HCT116 (cell line): ENCODE results near the gene ITGA1. TPM values are rescaled to one million over a fixed set of nuclear protein-coding genes. Genes with fewer than 3 reads are reported as not detected.

Experiments
- ATAC-seq: fragments of 200-7000 bp; cut with Tn5 transposase; 2 replicates; pipeline ENCODE4 v1.9.1; 2020; ENCODE audit warnings: mild to moderate bottlenecking, moderate library complexity
- BruUV-seq: library from RNA; stranded (reverse); fragments of 400-500 nt; replicated peaks from 2 replicates; lab custom pipeline; 2021; lab: Mats Ljungman, UMichigan
- CTCF ChIA-PET: fragments of 300-600 bp; sonication (Branson Sonifier 250); formaldehyde crosslinking; loops from one replicate; lab custom pipeline; 2021; ENCODE audit warnings: antibody characterized with exemption; lab: Charles Lee
- POLR2A ChIA-PET: fragments of 300-600, 350-600 bp; sonication (Branson Sonifier 250); formaldehyde crosslinking; loops from one replicate; lab custom pipeline; 2021; ENCODE audit warnings: antibody characterized with exemption; lab: Charles Lee
- RAD21 ChIA-PET, 2 experiments: fragments of 300-600 bp; sonication (Branson Sonifier 250); formaldehyde crosslinking; loops; one replicate each; lab custom pipeline; 2023; ENCODE audit warnings: low total read pairs in 2 of 2; ENCODE audit not compliant: uncharacterized antibody in 2 of 2, unreplicated experiment in 2 of 2, low non-redundant PET in 1 of 2; lab: Charles Lee
- DNase-seq: peaks from one replicate; pipeline ENCODE4 v3.0.0-alpha.2; 2010; ENCODE audit warnings: low read depth, low spot score
- H2AFZ ChIP-seq: fragments of 200-600 bp; shearing (Covaris generic), sonication (generic); 2 replicates; pipeline ENCODE4 v1.6.1; 2017; ENCODE audit warnings: low read depth, mixed run types, mixed read lengths, antibody characterized with exemption, low read length; ENCODE audit not compliant: poor library complexity, severe bottlenecking
- H3K27ac ChIP-seq: 2 replicates; pipeline ENCODE4 v1.5.1; 2012; ENCODE audit warnings: low read depth, low read length
- H3K27me3 ChIP-seq: fragments of 200-600 bp; sonication (generic); 2 replicates; pipeline ENCODE4 v1.6.1; 2016; ENCODE audit warnings: mixed run types, low read length, mixed read lengths; ENCODE audit not compliant: insufficient read depth
- H3K36me3 ChIP-seq, 2 experiments: fragments of 200-500 bp in 1 of 2; fragments of 200-600 bp in 1 of 2; sonication (Bioruptor generic) in 1 of 2; sonication (generic) in 1 of 2; 2 replicates each; pipeline versions ENCODE4 v1.5.1 to v1.6.1; 2014 to 2016; ENCODE audit warnings: low read length in 2 of 2, inconsistent platforms in 1 of 2, mixed read lengths in 1 of 2, mixed run types in 1 of 2; ENCODE audit not compliant: insufficient read depth in 2 of 2, control insufficient read depth in 1 of 2
- H3K4me1 ChIP-seq, 2 experiments: fragments of 200-600 bp in 1 of 2; sonication (generic) in 1 of 2; 2 replicates each; pipeline versions ENCODE4 v1.5.1 to v1.6.1; 2012 to 2017; ENCODE audit warnings: low read length in 2 of 2, inconsistent platforms in 1 of 2, mild to moderate bottlenecking in 1 of 2, mixed read lengths in 1 of 2, mixed run types in 1 of 2, moderate library complexity in 1 of 2; ENCODE audit not compliant: insufficient read depth in 2 of 2, control insufficient read depth in 1 of 2
- H3K4me2 ChIP-seq: fragments of 200-600 bp; sonication (generic); 2 replicates; pipeline ENCODE4 v1.6.1; 2017; ENCODE audit warnings: mixed run types, low read length, mixed read lengths
- H3K4me3 ChIP-seq, 2 experiments: fragments of 200-600 bp in 1 of 2; sonication (generic) in 1 of 2; replicated peaks in 1 of 2; 2 replicates each; pipeline ENCODE4 v1.5.1; 2011 to 2016; ENCODE audit warnings: low read length in 2 of 2, control low read depth in 1 of 2, low read depth in 1 of 2, mild to moderate bottlenecking in 1 of 2, mixed read lengths in 1 of 2, mixed run types in 1 of 2
- H3K79me2 ChIP-seq: fragments of 200-600 bp; sonication (generic); 2 replicates; pipeline ENCODE4 v1.6.1; 2017; ENCODE audit warnings: mild to moderate bottlenecking, mixed run types, low read length, moderate library complexity, mixed read lengths; ENCODE audit not compliant: insufficient read depth
- H3K9ac ChIP-seq: fragments of 200-600 bp; sonication (generic); 2 replicates; pipeline ENCODE4 v1.6.1; 2016; ENCODE audit warnings: low read length, mixed read lengths
- H3K9me2 ChIP-seq: fragments of 200-600 bp; sonication (generic), shearing (Covaris generic); 2 replicates; pipeline ENCODE4 v1.6.1; 2017; ENCODE audit warnings: mixed run types, mild to moderate bottlenecking, moderate library complexity; ENCODE audit not compliant: insufficient read depth
- H3K9me3 ChIP-seq, 2 experiments: fragments of 200-500 bp in 1 of 2; fragments of 200-600 bp in 1 of 2; sonication (Bioruptor generic) in 1 of 2; sonication (generic) in 1 of 2; 2 replicates each; pipeline ENCODE4 v1.6.1; 2014 to 2017; ENCODE audit warnings: low read length in 2 of 2, mixed read lengths in 2 of 2, inconsistent platforms in 1 of 2, low read depth in 1 of 2, mild to moderate bottlenecking in 1 of 2, mixed run types in 1 of 2, moderate library complexity in 1 of 2; ENCODE audit not compliant: control insufficient read depth in 1 of 2, insufficient read depth in 1 of 2
- H4K20me1 ChIP-seq: fragments of 200-600 bp; sonication (generic), shearing (Covaris generic); 2 replicates; pipeline ENCODE4 v1.6.1; 2017; ENCODE audit warnings: mixed run types, mild to moderate bottlenecking, moderate library complexity; ENCODE audit not compliant: insufficient read depth
- CBX3 ChIP-seq: IDR thresholded peaks from 2 replicates; pipeline ENCODE4 v1.6.1; 2012; ENCODE audit warnings: low read depth
- CEBPB ChIP-seq: IDR thresholded peaks from 2 replicates; pipeline ENCODE4 v1.6.1; 2012; ENCODE audit warnings: low read depth
- EGR1 ChIP-seq: IDR thresholded peaks from 2 replicates; pipeline ENCODE4 v1.6.1; 2012; ENCODE audit warnings: low read depth
- ELF1 ChIP-seq: IDR thresholded peaks from 2 replicates; pipeline ENCODE4 v1.6.1; 2012; ENCODE audit warnings: low read depth, borderline replicate concordance
- JUND ChIP-seq: IDR thresholded peaks from 2 replicates; pipeline ENCODE4 v1.6.1; 2012
- POLR2AphosphoS5 ChIP-seq: IDR thresholded peaks from 2 replicates; pipeline ENCODE4 v1.6.1; 2011; ENCODE audit warnings: mild to moderate bottlenecking, low read depth, low read length, moderate library complexity
- RAD21 ChIP-seq: IDR thresholded peaks from 2 replicates; pipeline ENCODE4 v1.6.1; 2012; ENCODE audit warnings: low read depth, mild to moderate bottlenecking
- SP1 ChIP-seq: IDR thresholded peaks from 2 replicates; pipeline ENCODE4 v1.6.1; 2012; ENCODE audit warnings: low read depth
- YY1 ChIP-seq: IDR thresholded peaks from 2 replicates; pipeline ENCODE4 v1.6.1; 2011; ENCODE audit warnings: low read length, low read depth, moderate library complexity, mild to moderate bottlenecking; ENCODE audit not compliant: insufficient replicate concordance; ENCODE audit errors: extremely low read depth
- ZNF274 ChIP-seq: fragments of 200-500 bp; sonication (Bioruptor generic); IDR thresholded peaks from 2 replicates; pipeline ENCODE4 v1.6.1; 2014; ENCODE audit warnings: mild to moderate bottlenecking, low read depth, low read length, inconsistent platforms
- intact Hi-C: fragments of 100-400 bp; cut with micrococcal nuclease; formaldehyde crosslinking; loops from 2 replicates; pipeline ENCODE4 v1.10.0; 2022
- total RNA-seq: library from RNA; stranded (reverse); gene quantifications from one replicate; pipeline ENCODE4 v1.2.1, GENCODE V29; 2021; ENCODE audit not compliant: unreplicated experiment
- TF ChIP-seq, protein P1 (sequence below): IDR thresholded peaks from 2 replicates; pipeline ENCODE4 v1.6.1; 2012; ENCODE audit warnings: low read depth
- TF ChIP-seq, protein P2 (sequence below): IDR thresholded peaks from 2 replicates; pipeline ENCODE4 v1.6.1; 2011; ENCODE audit warnings: mild to moderate bottlenecking, low read length, moderate library complexity; ENCODE audit not compliant: insufficient replicate concordance; ENCODE audit errors: extremely low read depth
- TF ChIP-seq, protein P3 (sequence below), 3 experiments: fragments of 200-600 bp in 1 of 3; sonication (generic) in 1 of 3; IDR thresholded peaks in 2 of 3; conservative IDR thresholded peaks in 1 of 3; 2 replicates each; pipeline ENCODE4 v1.5.1; 2012 to 2017; ENCODE audit warnings: low read depth in 2 of 3, low read length in 2 of 3, antibody characterized with exemption in 1 of 3, borderline replicate concordance in 1 of 3, control low read depth in 1 of 3, mild to moderate bottlenecking in 1 of 3, mixed read lengths in 1 of 3, mixed run types in 1 of 3, moderate library complexity in 1 of 3; ENCODE audit not compliant: insufficient read depth in 1 of 3

Gene ITGA1
- total RNA-seq, 1 experiment from 2014 or later = 1.8 TPM

DNA sequence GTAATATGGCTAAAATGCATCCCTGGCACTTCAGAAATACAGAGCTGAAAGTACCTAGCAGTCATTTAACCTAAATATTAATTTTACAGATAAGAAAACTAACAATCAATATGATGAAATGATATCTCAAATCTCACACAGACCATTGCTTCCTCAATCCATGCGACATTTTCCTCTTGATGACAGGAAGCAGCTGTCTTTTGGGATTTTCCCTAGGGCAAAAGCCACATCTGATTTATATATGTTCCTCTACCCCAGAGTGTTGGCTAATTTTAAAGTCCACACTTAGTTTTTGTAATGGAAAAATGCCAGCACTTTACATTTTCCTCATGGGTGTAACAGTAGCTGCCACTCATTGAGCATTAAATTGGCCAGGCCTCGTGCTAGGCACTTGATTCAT is 47.7 kb upstream of the ITGA1 start:
- Histone ChIP-seq H2AFZ (no peak overlapping the region), H3K9me3 (no peaks in the 10 kb centered on the region), H3K4me1 (peaks cover 0 to 4% of the 10 kb centered on the region in 2 experiments; a peak in 1 of 4 replicates), H3K4me3 (no peak overlapping the region), H3K27me3 (no peaks in the 10 kb centered on the region), H3K9me2 (no peaks in the 10 kb centered on the region), H3K27ac (no peak overlapping the region), H3K4me2 (no peak overlapping the region), H3K36me3 (no peaks in the 10 kb centered on the region), H3K9ac (no peak overlapping the region), H4K20me1 (no peaks in the 10 kb centered on the region), H3K79me2 (no peaks in the 10 kb centered on the region)
- no TSS peak for BruUV-seq
- intact Hi-C loops = no loop called here
- TF ChIP-seq EGR1 (no peak), JUND (no peak), ZNF274 (no peak)
- TF ChIP-seq, protein P1, sequence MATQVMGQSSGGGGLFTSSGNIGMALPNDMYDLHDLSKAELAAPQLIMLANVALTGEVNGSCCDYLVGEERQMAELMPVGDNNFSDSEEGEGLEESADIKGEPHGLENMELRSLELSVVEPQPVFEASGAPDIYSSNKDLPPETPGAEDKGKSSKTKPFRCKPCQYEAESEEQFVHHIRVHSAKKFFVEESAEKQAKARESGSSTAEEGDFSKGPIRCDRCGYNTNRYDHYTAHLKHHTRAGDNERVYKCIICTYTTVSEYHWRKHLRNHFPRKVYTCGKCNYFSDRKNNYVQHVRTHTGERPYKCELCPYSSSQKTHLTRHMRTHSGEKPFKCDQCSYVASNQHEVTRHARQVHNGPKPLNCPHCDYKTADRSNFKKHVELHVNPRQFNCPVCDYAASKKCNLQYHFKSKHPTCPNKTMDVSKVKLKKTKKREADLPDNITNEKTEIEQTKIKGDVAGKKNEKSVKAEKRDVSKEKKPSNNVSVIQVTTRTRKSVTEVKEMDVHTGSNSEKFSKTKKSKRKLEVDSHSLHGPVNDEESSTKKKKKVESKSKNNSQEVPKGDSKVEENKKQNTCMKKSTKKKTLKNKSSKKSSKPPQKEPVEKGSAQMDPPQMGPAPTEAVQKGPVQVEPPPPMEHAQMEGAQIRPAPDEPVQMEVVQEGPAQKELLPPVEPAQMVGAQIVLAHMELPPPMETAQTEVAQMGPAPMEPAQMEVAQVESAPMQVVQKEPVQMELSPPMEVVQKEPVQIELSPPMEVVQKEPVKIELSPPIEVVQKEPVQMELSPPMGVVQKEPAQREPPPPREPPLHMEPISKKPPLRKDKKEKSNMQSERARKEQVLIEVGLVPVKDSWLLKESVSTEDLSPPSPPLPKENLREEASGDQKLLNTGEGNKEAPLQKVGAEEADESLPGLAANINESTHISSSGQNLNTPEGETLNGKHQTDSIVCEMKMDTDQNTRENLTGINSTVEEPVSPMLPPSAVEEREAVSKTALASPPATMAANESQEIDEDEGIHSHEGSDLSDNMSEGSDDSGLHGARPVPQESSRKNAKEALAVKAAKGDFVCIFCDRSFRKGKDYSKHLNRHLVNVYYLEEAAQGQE = no peak
- POLR2A ChIA-PET = no interaction called here
- RAD21 ChIA-PET = no interaction called here
- DNase-seq = no peak
- ATAC-seq = no peak
- CTCF ChIA-PET = no interaction called here

DNA sequence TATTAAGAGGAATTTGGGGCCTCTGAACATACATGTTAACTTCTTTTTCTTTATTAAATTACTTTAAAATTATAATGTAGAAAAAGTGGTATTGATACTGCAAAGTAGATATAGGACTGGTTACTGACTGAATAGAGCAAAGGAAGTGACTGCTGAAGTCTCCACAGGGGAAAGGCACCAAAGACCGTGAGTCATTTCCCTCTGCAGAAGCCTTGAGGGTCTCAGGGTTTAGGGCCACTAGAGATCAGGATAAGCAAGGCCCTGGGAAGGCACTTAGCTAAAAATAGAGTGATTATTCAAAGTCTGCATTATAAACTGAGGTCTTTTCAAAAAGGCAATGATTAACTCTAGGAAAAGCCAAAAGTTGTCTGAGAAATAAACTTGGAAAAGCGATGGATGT is 44.7 kb upstream of the ITGA1 start:
- Histone ChIP-seq H2AFZ (no peak overlapping the region), H3K27ac (no peak overlapping the region), H3K4me2 (no peak overlapping the region), H3K9me2 (no peaks in the 10 kb centered on the region), H3K9ac (no peak overlapping the region), H3K27me3 (no peaks in the 10 kb centered on the region), H3K9me3 (no peaks in the 10 kb centered on the region), H4K20me1 (no peaks in the 10 kb centered on the region), H3K4me1 (peaks cover 0 to 4% of the 10 kb centered on the region in 2 experiments; a peak in 1 of 4 replicates), H3K36me3 (no peaks in the 10 kb centered on the region), H3K79me2 (no peaks in the 10 kb centered on the region), H3K4me3 (no peak overlapping the region)
- ATAC-seq = no peak
- intact Hi-C loops = no loop called here
- no peak for DNase-seq
- no TSS peak for BruUV-seq
- RAD21 ChIA-PET = no interaction called here
- POLR2A ChIA-PET = no interaction called here
- CTCF ChIA-PET = no interaction called here
- TF ChIP-seq ZNF274 (no peak), CBX3 (no peak), RAD21 (no peak), ELF1 (no peak), CEBPB (no peak), POLR2AphosphoS5 (no peak), YY1 (no peak), EGR1 (no peak), SP1 (no peak)
- TF ChIP-seq, protein P2, sequence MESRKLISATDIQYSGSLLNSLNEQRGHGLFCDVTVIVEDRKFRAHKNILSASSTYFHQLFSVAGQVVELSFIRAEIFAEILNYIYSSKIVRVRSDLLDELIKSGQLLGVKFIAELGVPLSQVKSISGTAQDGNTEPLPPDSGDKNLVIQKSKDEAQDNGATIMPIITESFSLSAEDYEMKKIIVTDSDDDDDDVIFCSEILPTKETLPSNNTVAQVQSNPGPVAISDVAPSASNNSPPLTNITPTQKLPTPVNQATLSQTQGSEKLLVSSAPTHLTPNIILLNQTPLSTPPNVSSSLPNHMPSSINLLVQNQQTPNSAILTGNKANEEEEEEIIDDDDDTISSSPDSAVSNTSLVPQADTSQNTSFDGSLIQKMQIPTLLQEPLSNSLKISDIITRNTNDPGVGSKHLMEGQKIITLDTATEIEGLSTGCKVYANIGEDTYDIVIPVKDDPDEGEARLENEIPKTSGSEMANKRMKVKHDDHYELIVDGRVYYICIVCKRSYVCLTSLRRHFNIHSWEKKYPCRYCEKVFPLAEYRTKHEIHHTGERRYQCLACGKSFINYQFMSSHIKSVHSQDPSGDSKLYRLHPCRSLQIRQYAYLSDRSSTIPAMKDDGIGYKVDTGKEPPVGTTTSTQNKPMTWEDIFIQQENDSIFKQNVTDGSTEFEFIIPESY = no peak
- TF ChIP-seq, protein P3, sequence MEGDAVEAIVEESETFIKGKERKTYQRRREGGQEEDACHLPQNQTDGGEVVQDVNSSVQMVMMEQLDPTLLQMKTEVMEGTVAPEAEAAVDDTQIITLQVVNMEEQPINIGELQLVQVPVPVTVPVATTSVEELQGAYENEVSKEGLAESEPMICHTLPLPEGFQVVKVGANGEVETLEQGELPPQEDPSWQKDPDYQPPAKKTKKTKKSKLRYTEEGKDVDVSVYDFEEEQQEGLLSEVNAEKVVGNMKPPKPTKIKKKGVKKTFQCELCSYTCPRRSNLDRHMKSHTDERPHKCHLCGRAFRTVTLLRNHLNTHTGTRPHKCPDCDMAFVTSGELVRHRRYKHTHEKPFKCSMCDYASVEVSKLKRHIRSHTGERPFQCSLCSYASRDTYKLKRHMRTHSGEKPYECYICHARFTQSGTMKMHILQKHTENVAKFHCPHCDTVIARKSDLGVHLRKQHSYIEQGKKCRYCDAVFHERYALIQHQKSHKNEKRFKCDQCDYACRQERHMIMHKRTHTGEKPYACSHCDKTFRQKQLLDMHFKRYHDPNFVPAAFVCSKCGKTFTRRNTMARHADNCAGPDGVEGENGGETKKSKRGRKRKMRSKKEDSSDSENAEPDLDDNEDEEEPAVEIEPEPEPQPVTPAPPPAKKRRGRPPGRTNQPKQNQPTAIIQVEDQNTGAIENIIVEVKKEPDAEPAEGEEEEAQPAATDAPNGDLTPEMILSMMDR (IDR thresholded peaks at IDR 0.05 in 2 of 3, conservative IDR thresholded peaks at IDR 0.05 in 1 of 3; ENCODE audit: borderline replicate concordance in 1 of 3, insufficient read depth in 1 of 3, low read depth in 2 of 3, low read length in 2 of 3) = no peak
